ENCODE results near the gene MFAP3. TPM values are rescaled to one million over a fixed set of nuclear protein-coding genes. Genes with fewer than 3 reads are reported as not detected.
A peak's percentile ranks its signal among the peaks of the same experiment; 100 is the strongest.

Gene MFAP3
- total and polyA plus RNA-seq, 4 donors: 1.6 to 60.7 (median 30.1) TPM

GRCh38 chr5:154095904-154096303, 57.1 kb downstream of the MFAP3 start:
- H3K27ac ChIP-seq (ENCODE audit: low read depth in 1 of 2, low read length in 1 of 2): no peak overlapping the region
- 71 to 77% methylated on average over 7 of the region's 7 CpGs for WGBS, 2 donors
- no peaks in the 10 kb centered on the region for H3K36me3 ChIP-seq (ENCODE audit: control insufficient read depth in 4 of 4, insufficient read depth in 4 of 4, low read length in 4 of 4)
- no peaks in the 10 kb centered on the region for H3K9me3 ChIP-seq (ENCODE audit: control insufficient read depth in 4 of 4, insufficient read depth in 3 of 4, low read length in 3 of 4)
- H3K4me3 ChIP-seq: no peak overlapping the region
- H3K4me1 ChIP-seq (ENCODE audit: control insufficient read depth in 5 of 5, insufficient read depth in 5 of 5, low read length in 5 of 5): peaks cover 0 to 14% (median 3%) of the 10 kb centered on the region in 5 donors
- no peak for DNase-seq
- no peak for ATAC-seq (ENCODE audit: insufficient read depth, low FRiP score)
- no peak overlapping the region for H3K9ac ChIP-seq (ENCODE audit: insufficient read depth in 1 of 2, low read length in 2 of 2)
- no peaks in the 10 kb centered on the region for H3K27me3 ChIP-seq (ENCODE audit: control insufficient read depth in 3 of 3, insufficient read depth in 3 of 3, low read length in 2 of 3)
- no peak for TF ChIP-seq CTCF (IDR thresholded peaks at IDR 0.05; ENCODE audit: control extremely low read depth, extremely low read depth)

- no peak for ATAC-seq (ENCODE audit: insufficient read depth, low FRiP score)
- TF ChIP-seq CTCF (IDR thresholded peaks at IDR 0.05; ENCODE audit: control extremely low read depth, extremely low read depth): no peak
- DNase-seq: peak in 1 of 3 donors; percentile 50
- Histone ChIP-seq H3K9me3 (ENCODE audit: control insufficient read depth in 4 of 4, insufficient read depth in 3 of 4, low read length in 3 of 4) (no peaks in the 10 kb centered on the region), H3K27me3 (ENCODE audit: control insufficient read depth in 3 of 3, insufficient read depth in 3 of 3, low read length in 2 of 3) (no peaks in the 10 kb centered on the region), H3K27ac (ENCODE audit: low read depth in 1 of 2, low read length in 1 of 2) (no peak overlapping the region), H3K9ac (ENCODE audit: insufficient read depth in 1 of 2, low read length in 2 of 2) (no peak overlapping the region), H3K4me1 (ENCODE audit: control insufficient read depth in 5 of 5, insufficient read depth in 5 of 5, low read length in 5 of 5) (peaks cover 0 to 8% (median 5%) of the 10 kb centered on the region in 5 donors), H3K36me3 (ENCODE audit: control insufficient read depth in 4 of 4, insufficient read depth in 4 of 4, low read length in 4 of 4) (no peaks in the 10 kb centered on the region), H3K4me3 (no peak overlapping the region)
- WGBS, 2 donors: 53 to 58% methylated on average over 2 of the region's 2 CpGs
These were observed 58.3 kb downstream of the MFAP3 start for GRCh38 chr5:154097031-154097430.

DNA sequence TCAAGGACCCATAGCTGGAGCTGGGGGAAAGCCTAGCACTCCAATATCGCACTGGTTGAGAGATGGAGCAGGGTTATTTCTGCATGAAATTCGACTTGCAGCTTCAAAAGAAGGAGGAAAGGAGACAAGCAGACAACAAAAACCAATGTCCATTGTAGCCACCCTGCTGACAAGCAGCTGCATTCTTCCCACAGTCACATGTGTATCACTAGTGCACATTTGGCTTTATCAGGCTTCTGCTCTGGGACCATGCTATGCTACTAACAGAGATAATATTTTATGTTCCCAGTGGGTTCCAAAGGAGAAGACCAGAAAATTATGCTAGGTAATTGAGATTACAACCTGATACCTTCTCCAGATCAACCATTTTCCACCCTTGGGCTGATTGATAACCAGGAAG, 59.7 kb downstream of the MFAP3 start:
- TF ChIP-seq CTCF (IDR thresholded peaks at IDR 0.05; ENCODE audit: control extremely low read depth, extremely low read depth): no peak
- ATAC-seq (ENCODE audit: insufficient read depth, low FRiP score): no peak
- DNase-seq: no peak
- Histone ChIP-seq H3K36me3 (ENCODE audit: control insufficient read depth in 4 of 4, insufficient read depth in 4 of 4, low read length in 4 of 4) (no peaks in the 10 kb centered on the region), H3K27me3 (ENCODE audit: control insufficient read depth in 3 of 3, insufficient read depth in 3 of 3, low read length in 2 of 3) (no peaks in the 10 kb centered on the region), H3K9ac (ENCODE audit: insufficient read depth in 1 of 2, low read length in 2 of 2) (no peak overlapping the region), H3K9me3 (ENCODE audit: control insufficient read depth in 4 of 4, insufficient read depth in 3 of 4, low read length in 3 of 4) (no peaks in the 10 kb centered on the region), H3K4me3 (no peak overlapping the region), H3K27ac (ENCODE audit: low read depth in 1 of 2, low read length in 1 of 2) (no peak overlapping the region), H3K4me1 (ENCODE audit: control insufficient read depth in 5 of 5, insufficient read depth in 5 of 5, low read length in 5 of 5) (peaks cover 0 to 3% (median 2%) of the 10 kb centered on the region in 5 donors)
- 79% methylated on average over 2 of the region's 2 CpGs for WGBS, 2 donors

DNA sequence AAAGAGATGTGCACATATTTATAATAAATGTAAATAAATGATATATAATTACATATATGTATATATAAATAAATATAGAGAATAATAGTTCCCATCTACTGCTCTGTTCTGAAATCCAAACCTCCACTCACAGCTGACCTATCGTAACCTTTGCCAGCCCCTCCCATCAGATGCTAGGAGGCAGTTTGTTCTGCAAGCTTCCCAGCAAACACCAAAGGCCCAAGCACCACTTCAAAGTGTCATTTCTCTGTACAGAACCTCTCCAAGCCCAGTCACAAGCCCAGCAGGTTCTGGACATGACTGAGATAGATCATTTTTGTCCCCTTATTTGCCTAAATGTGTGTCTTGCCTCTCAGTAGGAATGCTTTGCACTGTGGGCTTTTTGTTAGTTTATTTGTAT, 62.4 kb downstream of the MFAP3 start:
- Histone ChIP-seq H3K27me3 (ENCODE audit: control insufficient read depth in 3 of 3, insufficient read depth in 3 of 3, low read length in 2 of 3) (no peaks in the 10 kb centered on the region), H3K9me3 (ENCODE audit: control insufficient read depth in 4 of 4, insufficient read depth in 3 of 4, low read length in 3 of 4) (no peaks in the 10 kb centered on the region), H3K27ac (ENCODE audit: low read depth in 1 of 2, low read length in 1 of 2) (no peak overlapping the region), H3K9ac (ENCODE audit: insufficient read depth in 1 of 2, low read length in 2 of 2) (no peak overlapping the region), H3K4me3 (no peak overlapping the region), H3K36me3 (ENCODE audit: control insufficient read depth in 4 of 4, insufficient read depth in 4 of 4, low read length in 4 of 4) (no peaks in the 10 kb centered on the region), H3K4me1 (ENCODE audit: control insufficient read depth in 5 of 5, insufficient read depth in 5 of 5, low read length in 5 of 5) (peaks cover 0 to 4% (median 2%) of the 10 kb centered on the region in 5 donors)
- ATAC-seq (ENCODE audit: insufficient read depth, low FRiP score) (no peak), DNase-seq (no peak)
- WGBS, 2 donors: 82 to 90% methylated on average over 1 of the region's 1 CpG
- TF ChIP-seq CTCF (IDR thresholded peaks at IDR 0.05; ENCODE audit: control extremely low read depth, extremely low read depth): no peak
